ENCODE measurements around the gene NKX2-1.
A peak's percentile ranks its signal among the peaks of the same experiment; 100 is the strongest.
"Not testable (repeated sequence)": the region's sequence is repeated elsewhere in the genome, so short reads cannot be mapped to it uniquely, and the experiment has no call there.

The NKX2-1 gene

DNA sequence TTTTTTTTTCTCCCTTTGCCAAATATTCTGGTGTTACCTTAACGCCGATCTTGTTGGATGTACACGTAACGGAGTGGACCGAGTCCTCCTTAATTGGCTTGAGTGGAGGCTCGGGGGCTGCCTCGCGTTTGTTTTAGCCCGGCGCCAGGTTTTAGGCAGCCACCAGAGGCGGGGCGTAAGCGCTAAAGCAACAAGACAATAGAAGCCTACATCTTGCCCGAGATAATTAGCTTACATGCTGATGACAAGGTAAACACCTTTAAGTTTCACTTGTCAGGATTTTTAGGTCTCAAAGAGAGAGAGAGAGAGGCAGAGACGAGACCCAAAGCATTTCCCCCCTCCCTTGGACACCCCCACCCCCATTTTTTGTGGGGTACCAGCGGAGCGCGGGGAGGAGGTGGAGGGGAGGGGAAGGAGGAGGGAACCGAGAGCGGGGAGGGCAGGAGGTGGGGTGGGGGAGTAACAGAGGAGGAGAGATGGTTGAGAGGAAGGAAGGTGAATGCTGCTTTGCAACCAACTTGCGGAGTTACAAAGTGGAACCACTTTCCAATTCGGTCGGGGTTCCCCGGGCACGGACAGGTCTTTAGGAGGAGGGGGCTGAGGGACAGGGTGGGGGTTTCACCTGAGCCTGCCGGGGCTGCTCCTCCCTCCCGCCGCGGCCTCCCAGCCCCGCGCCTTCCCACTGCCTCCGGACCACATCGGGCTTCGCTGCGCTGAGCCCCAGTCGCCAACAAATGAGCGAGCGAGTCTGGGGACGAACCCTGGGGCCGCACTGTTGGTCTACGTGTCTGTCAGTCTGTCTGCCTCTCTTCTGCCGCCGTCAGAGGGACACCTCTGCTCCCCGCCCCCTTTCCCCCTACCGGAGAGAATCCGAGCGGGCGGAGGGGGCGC is at the start of gene NKX2-1:
Gene NKX2-1 (minus strand): TSS at position 802 of the 891 bp plus-strand sequence. CDS start 103 bp downstream, at position 699.
- no peak for DNase-seq (ENCODE audit: low read depth)

DNA sequence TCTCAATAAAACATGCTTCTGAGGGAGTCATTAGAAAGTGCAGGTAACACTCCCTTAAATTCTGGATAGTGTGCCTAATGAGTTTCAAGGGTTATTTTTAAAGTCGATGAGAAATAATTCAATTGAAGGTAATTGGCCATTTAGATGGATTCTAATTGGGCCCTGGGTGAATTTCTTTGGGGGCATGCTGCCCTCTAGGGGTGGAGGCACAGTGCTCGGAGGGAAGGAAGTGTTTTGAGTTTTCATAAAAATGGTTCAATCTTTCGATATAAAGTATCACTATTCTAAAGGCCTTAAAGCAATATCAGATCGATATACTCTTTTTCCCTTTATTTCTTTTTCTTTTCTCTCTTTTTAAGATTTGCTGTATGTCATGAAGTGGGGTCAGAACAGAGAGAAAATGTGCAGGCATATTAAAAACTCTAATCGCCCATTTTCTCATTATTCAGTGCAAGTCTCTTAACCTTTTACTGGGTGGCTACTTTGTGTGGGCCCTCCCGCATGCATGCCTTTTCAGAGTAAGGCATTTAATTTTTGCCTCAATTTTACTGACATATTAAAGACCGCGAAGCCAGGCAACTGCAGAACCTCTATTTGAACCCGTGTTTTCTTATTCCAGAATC is 36.9 kb upstream of the NKX2-1 start:
- DNase-seq (ENCODE audit: low read depth): no peak

DNA sequence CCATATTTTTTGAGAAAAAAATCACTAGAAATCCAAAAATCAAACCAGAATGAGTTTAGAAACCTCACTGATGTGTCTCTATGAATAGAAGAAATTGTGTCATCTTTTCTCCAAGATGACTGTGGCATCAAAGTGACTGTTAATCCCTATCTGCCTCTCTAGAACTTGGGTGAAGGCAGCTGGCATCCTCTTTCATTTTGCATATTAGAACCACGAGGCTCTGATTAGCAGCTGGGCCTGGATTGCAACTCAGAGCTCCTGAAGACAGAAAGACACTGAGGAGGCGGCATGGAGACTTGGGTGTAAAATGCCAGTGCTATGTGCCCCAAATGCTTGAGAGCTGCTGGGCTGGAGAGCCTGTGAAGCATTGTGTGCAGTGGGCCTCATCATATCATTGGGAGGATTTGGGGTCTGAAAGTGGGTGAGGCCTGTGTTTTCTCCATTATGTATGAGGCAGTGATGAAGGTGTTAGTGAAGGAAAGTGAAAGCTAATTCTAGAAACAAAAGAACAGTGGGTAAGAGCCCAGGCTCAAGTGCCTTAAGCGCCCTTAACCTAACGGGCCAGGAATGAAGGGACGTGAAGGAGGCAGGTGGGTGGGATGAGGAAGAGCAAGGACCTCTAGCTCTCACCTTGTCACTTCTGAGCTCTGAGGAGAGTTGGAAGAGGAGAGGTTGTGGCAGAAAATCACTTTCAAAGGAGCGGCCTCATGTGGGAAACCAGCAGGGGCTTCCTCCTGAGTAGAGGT is 36.1 kb upstream of the NKX2-1 start:
- DNase-seq (ENCODE audit: low read depth): no peak

DNA sequence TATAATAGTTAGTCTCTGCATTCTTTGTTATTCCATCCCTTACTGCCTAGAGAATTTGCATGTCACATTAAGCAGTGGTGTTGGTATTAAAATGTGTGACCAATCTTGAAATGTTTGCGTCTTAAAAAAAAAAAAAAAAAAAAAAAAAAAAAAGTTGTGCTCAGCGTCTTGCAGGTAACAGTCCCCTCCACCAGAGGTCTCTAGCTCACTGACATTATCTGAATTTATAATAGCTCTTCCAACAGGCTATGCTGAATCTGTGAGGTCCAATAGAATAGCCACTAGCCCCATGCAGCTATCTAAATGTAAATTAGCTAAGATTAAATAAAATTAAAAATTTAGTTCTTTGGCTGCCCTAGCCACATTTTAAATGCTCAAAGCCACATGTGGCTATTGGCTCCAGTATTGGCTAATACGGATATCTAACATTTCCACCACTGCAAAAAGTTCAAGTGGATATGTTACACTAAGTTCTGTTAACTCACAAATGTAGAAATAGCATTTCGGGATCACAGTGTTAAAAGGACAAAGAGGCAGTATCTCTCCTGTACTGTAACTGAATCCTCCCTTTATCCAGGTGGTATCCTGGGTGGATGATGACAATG is 33.7 kb upstream of the NKX2-1 start:
- no peak for DNase-seq (ENCODE audit: low read depth)

DNA sequence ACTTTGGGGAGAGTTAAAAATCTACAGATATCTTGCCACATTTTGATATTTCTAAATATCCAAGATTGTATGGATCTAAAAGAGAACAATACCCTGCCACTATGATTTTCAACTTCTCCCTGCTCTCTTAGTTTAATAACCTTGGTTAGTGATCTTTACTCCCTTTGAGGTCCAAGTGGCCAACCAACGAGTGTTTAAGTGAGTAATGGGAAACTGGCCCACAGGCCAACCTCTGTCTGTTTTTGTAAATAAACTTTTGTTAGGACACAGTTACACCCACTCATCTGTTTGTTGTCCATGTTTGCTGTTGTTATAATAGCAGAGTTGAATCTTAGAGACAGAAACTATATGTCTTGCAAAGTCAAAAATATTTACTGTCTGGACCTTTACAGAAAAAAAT is 30.9 kb upstream of the NKX2-1 start:
- no peak for DNase-seq (ENCODE audit: low read depth)

DNA sequence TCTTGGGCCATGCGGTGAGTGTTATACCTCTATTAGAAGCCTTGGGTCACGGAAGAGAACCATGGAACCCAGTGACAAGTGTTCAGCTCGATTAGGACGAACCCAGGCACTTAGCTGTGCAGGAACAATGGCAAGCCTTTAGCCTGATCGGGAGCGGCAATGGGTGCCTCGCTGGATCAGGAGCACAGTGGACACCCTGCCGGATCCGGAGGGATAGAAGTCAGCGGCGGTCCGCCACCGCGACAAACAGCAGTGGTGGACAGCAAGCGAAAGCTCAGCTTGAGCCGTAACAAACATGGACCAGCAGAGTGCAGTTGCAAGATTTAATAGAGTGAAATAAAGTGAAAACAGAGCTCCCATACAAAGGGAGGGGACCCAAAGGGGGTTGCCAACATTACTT is 24.2 kb upstream of the NKX2-1 start:
- DNase-seq (ENCODE audit: low read depth): not testable (repeated sequence)

DNA sequence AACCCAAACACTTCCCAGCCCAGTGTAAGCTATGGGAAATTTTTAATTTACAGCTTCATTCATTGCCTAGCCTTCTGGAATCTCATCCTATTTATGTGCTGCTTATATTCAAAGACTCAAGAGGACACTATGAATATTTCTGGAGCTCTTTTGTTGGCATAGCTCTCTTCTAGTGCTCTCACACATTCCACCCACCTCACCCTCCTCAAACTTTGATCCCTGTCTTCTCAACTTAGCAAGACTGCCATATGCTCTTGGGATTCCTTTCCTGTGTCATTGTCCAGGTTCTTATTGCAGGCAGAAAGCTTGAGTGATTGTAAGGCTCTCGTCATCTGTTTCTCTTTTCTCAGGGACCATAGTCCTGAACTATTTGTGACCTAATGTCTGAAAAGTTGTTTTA is 18.0 kb upstream of the NKX2-1 start:
- no peak for DNase-seq (ENCODE audit: low read depth)

DNA sequence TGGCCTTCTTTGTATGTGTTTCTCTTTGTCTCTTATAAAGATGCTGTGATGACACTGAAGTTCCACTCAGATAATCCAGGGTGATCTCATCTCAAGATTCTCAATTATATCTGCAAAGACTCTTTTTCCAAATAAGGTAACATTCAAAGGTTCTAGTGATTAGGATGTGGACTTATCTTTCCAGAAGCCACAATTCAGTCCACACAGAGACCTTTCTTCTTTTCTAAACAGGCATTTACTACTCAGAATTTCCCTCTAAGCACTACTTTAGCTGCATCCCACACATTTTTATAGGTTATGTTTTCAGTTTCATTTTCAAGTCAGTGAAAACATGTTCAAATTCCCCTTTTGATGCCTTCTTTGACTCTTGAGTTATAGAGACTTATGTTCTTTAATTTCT is 9.0 kb upstream of the NKX2-1 start:
- DNase-seq (ENCODE audit: low read depth): no peak

DNA sequence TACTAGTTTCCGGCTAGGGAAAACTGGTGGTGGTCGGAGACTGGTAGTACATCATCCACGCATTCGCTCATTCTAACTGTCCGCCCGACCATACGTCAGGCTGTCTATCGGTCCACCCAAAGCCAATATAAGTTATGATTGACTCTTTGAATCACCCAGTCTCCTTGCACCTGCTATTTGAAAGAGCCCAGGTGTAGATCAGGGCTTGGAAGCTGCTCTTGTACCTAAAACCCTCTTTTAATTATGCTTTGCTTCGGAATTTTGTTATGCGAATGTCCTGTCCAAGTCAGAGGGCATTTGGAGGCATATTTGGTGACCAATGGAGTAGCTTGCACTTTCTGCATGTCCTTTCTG is 5.7 kb upstream of the NKX2-1 start:
- DNase-seq (ENCODE audit: low read depth): no peak

DNA sequence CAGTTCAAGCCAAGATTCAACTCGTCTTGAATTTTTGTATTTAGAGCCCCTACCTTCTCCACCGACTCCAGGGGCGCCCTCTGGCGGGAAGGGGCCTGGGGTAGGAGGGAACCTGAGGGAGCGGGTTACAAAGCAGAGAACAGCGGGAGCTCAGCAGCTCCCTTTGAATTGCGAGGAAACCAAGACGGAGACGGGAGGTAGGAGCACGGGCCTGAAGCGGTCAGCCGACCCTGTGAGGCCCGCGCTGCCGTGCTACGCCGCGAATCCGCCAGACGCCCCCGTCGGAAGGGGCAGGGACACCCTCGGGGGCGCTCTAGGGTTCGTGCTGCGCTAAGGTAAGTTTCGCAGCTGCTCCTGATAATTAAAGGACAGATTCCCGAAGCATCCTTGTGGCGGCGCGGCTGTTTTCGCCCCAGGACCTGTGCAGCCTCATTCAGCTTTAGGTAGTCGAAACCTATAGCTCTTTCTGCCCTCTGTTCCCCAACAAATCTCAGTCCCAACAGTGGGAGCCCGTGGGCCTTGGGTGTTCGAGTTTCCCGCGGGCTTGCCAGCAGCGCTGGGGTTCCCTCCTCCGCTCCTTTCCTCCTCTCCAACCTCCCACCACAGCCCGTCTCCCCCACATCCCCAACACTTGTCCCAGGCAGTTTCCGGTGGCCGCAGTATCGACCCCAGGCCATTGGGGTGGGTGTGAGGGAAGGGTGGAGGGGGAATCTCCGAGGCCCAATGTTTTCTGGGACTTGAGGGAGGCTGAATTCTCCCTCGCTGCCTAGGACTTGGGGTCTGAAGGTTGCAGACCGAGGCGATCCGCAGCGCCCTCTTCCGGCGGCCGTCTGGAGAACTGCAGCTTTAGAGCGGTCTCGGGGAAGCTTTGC is 5.1 kb upstream of the NKX2-1 start:
- DNase-seq (ENCODE audit: low read depth): no peak

DNA sequence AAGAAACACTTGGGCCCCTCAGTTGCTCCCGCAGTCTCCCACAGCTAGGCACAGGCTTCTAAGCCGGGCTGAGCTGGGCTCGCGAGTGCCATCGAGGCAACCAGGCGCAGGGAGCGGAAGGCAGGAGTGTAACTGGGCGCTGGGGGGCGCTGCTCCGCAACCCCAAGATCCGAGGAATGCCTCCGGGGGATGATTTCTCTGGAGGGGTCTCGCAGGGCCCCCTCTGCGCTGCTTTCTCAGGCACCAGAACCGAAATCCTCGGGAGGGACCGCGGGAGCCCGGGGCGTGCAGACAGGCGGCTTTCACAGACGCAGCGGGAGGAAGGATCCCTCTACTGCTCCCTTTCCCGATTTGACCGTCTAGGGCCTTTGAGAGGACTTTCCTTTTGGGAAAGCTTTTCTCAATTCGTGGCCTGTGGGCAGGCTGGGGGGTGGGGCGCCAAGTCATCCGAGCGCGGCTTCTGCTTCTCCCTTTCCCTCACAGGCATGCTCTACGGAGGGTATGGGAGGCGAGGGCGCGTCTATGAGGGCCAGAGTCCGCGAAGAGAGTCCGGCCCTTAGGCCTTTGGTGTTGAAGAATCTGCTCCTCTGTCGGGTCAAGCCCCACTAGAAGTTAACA is 4.3 kb upstream of the NKX2-1 start:
- no peak for DNase-seq (ENCODE audit: low read depth)

DNA sequence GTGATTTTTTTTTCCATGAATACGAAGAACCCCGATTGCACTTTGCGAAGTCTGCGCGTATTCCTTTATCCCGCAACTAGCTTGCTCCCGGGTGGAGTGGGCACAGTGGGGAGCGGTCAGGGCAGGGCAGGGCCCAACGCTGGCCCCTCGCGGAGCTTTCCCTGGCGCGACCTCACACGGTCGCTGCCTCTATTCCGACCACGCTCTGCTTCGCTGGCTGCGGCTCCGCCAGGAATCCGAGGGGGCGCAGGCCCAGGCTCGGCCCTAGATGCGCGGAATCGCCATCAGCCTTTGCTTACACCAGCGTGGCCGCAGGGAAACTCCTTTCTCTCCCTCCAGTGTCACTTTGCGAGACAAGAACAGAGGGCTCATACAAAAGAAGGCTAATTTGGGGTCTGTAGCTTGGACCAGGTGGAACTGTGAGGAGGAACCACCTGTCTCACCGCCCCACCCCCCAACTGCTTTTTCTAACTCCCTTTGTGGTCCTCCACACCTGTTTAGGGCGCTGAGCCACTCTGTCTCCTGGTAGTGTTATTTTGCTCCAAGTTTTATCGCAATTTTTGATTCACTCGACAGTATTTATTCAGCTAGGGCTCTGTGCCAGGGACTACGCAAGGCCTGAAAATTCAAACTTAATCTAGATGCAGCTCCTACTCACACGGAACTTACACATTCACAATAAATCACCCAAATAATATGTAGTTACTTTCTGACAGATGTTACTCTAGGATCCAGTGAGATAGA is 3.1 kb upstream of the NKX2-1 start:
- DNase-seq (ENCODE audit: low read depth): no peak

DNA sequence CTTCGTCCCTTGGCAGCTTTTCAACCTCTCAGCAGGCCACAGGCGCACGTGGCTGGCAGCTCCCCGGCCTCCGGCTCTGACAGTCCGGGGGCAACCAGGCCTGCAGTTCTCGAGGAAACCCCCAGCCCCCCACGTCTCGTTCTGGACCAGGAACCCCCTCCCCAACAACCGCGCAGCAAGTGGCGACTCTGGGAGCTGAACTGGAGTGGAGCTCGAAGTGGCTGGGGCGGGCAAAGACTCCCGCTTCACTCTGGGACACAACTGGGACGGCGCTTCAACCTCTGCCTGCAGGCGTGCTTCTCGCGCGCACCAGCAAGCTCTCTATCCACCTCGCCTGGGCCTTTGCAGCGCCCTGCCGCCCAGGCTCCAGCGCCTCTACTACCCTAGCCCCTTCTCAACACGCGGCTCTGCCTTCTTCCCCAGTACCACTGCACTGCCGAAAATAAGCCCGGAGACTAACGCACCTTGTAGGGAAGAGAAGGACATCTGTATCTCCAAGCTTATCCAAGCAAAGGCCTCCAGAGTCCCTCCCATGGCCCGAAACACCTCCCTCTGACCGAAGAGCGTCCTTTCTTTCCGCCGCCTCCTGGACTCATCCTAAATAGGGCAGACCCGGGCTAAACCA is 2.4 kb upstream of the NKX2-1 start:
- no peak for DNase-seq (ENCODE audit: low read depth)

DNA sequence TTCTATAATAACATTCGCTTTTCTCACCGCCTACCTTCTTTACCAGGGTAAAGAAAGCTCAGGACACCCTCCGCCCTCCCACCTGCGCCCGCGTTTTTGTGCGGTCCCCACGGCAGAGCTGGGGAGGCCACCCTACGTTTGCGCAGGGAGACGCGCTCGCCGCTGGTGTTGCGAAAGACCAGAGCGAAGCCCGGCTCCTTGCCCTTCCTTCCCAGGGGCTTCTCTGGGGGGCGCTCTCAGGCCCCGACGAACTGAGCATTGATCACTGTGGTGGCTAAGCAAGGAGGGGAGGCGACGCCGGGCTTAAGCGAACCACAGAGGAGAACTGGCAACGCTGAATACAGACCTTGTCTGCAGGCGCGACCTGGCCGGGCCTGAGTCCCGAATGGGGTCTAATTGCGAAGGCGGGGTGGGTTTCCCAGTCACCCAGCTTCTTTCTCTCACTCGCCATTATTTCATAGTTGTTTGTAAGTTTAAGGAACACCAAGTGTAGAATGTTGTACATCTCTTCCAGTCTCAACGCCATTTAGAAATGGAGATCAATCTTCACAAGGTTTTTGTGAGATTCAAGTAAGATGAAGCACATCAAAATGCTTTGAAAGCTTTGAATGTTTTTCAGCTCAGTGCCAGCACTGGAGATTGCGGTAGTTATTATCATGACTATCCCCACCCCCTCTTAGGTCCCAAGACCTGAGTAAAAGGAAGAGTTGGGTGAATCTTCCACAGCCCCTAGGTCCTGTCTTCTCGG is 1.7 kb upstream of the NKX2-1 start:
- DNase-seq (ENCODE audit: low read depth): no peak

DNA sequence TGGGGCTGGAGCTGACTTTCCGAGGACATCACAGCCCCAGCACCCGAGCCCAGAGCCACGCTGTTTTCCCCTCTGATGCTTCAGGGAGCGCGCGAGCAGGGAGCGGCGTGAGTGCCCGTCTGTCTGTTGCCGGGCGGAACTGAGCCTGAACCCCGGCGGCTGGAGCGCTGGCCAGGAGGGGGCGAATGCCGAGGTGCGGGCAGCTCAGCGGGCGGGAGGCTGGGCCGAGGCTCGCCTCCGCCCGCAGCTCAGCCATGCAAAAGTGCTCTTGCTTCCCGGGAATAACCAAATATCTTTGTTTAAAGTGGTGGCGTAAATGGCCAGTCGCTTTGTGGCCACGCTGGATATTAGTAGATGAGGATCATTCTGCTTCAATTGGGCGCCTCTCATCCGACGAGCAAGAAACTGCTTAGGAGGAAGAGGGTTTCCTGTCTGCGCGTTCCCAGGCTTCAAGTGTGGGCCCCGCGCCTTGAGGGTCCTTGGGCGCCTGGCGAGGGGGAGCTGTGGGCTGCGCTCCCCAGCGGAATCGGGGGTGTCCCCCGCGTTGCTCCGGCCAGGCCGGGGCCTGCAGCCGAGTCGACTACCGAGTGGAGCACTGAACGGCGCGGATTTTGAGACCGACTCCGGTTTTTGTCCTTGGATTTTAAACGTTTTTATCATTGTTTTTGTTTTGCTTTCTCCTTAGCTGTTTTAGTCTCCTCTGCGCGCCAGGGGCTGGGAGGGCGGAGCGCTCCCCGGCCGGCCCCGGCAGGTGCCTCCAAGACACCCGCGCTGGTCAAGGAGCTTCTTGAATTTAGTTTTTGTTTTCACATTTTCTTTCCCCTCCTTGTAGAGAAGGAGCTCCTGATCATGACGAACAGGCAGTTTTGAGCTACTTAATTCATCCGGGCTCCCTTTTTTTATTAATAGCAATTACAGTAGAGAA is 831 bp upstream of the NKX2-1 start:
- DNase-seq (ENCODE audit: low read depth): peak; percentile 20

DNA sequence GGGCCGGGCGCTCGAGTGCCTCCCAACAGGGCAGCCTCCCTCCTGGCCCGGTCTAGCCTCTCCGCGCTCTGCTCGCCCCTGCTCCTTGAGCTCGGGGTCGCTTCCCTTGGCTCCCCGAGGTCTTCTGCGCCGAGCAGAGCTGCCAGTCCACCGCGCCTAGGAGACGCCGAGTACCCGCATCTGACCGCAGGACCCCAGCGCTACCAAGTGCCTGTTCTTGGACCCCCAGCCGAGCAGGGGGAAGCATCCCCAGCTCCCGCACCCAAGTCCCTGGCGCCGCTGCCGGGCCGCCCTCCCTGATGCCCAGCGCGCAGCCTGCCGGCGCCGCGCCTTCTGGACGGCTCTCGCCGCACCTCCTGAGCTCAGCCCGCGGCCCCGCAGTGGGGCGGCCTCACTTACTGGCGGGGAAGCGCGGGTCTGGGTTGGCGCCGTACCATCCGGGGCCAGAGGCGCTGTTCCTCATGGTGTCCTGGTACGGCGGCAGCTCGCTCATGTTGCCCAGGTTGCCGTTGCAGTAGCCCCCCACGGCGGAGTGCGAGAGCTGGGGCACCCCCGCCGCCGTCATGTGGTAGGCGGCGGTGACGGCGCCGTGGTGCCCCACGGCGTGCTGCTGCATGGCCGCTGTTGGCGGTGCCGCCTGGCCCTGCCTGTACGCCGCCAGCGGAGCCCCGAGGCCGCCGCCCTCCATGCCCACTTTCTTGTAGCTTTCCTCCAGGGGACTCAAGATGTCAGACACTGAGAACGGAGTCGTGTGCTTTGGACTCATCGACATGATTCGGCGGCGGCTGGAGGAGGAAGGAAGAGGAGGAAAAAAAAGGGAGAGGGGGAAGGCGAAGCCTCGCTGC is 1.2 kb downstream of the NKX2-1 start:
- no peak for DNase-seq (ENCODE audit: low read depth)

DNA sequence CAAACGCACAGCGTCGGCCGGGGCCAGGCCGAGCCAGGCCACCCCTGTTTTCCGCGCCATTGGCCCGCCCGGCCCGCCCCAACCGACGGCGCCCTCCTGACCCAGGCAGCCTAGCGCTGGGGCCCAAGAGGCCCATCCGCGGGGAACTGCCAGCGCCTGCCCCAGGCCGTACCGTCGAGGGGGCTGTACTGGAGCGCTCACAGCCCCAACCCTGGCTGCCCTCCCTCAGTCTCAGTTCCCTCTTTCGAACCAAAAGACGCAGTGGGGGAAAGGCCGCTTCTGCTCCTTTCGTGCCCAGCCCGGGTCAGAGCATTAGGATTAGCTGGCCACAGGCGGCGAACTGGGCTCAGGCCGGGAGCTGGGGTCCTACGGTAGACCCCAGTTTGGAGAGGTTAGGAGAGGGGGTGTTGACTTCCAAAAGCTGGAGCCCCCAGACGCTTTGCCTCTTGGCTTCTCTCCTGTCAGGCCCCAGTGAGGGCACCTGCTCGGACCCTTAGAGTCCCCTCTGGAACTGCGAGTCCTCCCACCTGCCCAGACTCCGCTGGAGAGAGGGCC is 1.9 kb downstream of the NKX2-1 start:
- no peak for DNase-seq (ENCODE audit: low read depth)

Measured in HS-27A (cell line).